ENCODE results near the gene RFX2.

DNA sequence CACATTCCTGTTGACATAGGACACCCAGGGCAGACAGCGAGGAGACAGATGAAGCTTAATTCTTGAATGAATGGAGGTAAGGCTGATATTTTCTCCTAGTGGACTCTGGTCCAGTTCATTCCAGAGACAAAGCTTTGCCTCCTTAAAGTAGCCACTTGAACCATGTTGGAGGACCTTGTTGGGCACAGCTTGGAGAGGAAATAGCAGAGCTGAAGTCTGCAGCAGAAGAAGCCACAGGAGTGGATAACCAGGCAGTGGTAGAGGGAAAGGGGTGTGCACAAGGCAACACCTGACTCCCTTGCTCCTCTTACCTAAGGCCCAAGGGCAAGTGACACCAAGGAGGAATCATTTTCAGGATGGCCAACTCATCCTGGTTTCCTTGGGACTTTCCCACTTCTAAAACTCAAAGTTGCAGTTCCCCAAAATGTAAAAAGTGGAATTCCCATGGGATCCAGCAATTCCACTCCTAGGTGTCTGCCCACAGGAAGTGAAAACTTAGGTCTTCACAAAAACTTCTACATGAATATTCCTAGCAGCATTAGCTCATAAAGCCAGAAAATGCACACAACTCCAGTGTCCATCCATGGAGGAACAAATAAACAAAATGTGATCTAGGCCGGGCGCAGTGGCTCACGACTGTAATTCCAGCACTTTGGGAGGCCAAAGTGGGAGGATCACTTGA lies 6.6 kb upstream of the RFX2 start:
- TF ChIP-seq SREBF2 (IDR thresholded peaks at IDR 0.05) (no peak), CEBPB (IDR thresholded peaks at IDR 0.05) (no peak), CHD2 (IDR thresholded peaks at IDR 0.05; ENCODE audit: low read length, partially characterized antibody) (no peak), POLR2A (IDR thresholded peaks at IDR 0.05; ENCODE audit: low read length) (no peak), JUN (IDR thresholded peaks at IDR 0.05) (no peak), HOXA7 (CRISPR knock-in tag; IDR thresholded peaks at IDR 0.05) (no peak), RAD21 (conservative IDR thresholded peaks at IDR 0.05 in 1 of 2, IDR thresholded peaks at IDR 0.05 in 1 of 2) (no peak), RNF2 (IDR thresholded peaks at IDR 0.05; ENCODE audit: borderline replicate concordance, low read depth) (no peak), EP300 (IDR thresholded peaks at IDR 0.05) (no peak)
- TF ChIP-seq, protein P1, sequence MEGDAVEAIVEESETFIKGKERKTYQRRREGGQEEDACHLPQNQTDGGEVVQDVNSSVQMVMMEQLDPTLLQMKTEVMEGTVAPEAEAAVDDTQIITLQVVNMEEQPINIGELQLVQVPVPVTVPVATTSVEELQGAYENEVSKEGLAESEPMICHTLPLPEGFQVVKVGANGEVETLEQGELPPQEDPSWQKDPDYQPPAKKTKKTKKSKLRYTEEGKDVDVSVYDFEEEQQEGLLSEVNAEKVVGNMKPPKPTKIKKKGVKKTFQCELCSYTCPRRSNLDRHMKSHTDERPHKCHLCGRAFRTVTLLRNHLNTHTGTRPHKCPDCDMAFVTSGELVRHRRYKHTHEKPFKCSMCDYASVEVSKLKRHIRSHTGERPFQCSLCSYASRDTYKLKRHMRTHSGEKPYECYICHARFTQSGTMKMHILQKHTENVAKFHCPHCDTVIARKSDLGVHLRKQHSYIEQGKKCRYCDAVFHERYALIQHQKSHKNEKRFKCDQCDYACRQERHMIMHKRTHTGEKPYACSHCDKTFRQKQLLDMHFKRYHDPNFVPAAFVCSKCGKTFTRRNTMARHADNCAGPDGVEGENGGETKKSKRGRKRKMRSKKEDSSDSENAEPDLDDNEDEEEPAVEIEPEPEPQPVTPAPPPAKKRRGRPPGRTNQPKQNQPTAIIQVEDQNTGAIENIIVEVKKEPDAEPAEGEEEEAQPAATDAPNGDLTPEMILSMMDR (IDR thresholded peaks at IDR 0.05) = no peak
- TF ChIP-seq, protein P2, sequence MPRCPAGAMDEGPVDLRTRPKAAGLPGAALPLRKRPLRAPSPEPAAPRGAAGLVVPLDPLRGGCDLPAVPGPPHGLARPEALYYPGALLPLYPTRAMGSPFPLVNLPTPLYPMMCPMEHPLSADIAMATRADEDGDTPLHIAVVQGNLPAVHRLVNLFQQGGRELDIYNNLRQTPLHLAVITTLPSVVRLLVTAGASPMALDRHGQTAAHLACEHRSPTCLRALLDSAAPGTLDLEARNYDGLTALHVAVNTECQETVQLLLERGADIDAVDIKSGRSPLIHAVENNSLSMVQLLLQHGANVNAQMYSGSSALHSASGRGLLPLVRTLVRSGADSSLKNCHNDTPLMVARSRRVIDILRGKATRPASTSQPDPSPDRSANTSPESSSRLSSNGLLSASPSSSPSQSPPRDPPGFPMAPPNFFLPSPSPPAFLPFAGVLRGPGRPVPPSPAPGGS (IDR thresholded peaks at IDR 0.05) = no peak
- TF ChIP-seq, protein P3, sequence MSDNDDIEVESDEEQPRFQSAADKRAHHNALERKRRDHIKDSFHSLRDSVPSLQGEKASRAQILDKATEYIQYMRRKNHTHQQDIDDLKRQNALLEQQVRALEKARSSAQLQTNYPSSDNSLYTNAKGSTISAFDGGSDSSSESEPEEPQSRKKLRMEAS (IDR thresholded peaks at IDR 0.05) = no peak
- TF ChIP-seq, protein P4, sequence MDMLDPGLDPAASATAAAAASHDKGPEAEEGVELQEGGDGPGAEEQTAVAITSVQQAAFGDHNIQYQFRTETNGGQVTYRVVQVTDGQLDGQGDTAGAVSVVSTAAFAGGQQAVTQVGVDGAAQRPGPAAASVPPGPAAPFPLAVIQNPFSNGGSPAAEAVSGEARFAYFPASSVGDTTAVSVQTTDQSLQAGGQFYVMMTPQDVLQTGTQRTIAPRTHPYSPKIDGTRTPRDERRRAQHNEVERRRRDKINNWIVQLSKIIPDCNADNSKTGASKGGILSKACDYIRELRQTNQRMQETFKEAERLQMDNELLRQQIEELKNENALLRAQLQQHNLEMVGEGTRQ (IDR thresholded peaks at IDR 0.05) = no peak
